K562 (cell line): ENCODE results near the gene TOM1L2. TPM values are rescaled to one million over a fixed set of nuclear protein-coding genes. Genes with fewer than 3 reads are reported as not detected.

Experiments used
- CBFA2T2 ChIP-seq: fragments of 450-650 bp; conservative IDR thresholded peaks from 2 replicates; pipeline ENCODE4 v1.6.1; 2017; ENCODE audit warnings: mild to moderate bottlenecking
- CHD1 ChIP-seq: fragments of 200-600 bp; sonication (generic); IDR thresholded peaks from one replicate; pipeline ENCODE4 v1.6.1; 2012; ENCODE audit warnings: mild to moderate bottlenecking, moderate library complexity, low read length, inconsistent platforms
- ETV5 ChIP-seq: sonication (generic); formaldehyde crosslinking; IDR thresholded peaks from 2 replicates; pipeline ENCODE4 v1.4.0; 2020; ENCODE audit warnings: low read depth, mild to moderate bottlenecking, missing genetic modification reagents
- HDAC3 ChIP-seq: fragments of 450-650 bp; IDR thresholded peaks from 2 replicates; pipeline ENCODE4 v1.6.1; 2018; ENCODE audit warnings: borderline replicate concordance, mild to moderate bottlenecking, moderate library complexity; ENCODE audit not compliant: partially characterized antibody
- KAT7 ChIP-seq: sonication (generic); formaldehyde crosslinking; IDR thresholded peaks from 2 replicates; pipeline ENCODE4 v1.8.0; 2022; ENCODE audit warnings: missing genetic modification reagents, mild to moderate bottlenecking, borderline replicate concordance
- NFIC ChIP-seq: fragments of 450-650 bp; IDR thresholded peaks from 2 replicates; pipeline ENCODE4 v1.6.1; 2017; ENCODE audit warnings: mild to moderate bottlenecking, inconsistent platforms
- RBM14 ChIP-seq: fragments of 200-400 bp; formaldehyde crosslinking; IDR thresholded peaks from 2 replicates; pipeline ENCODE4 v1.6.1; 2018; ENCODE audit warnings: low read depth, mild to moderate bottlenecking, low read length, moderate library complexity, borderline replicate concordance; ENCODE audit not compliant: insufficient read depth
- SAP30 ChIP-seq: fragments of 200-600 bp; sonication (generic); IDR thresholded peaks from 2 replicates; pipeline ENCODE4 v1.6.1; 2012; ENCODE audit warnings: borderline replicate concordance, low read depth, mild to moderate bottlenecking, moderate library complexity, low read length, control low read depth, inconsistent platforms; ENCODE audit not compliant: insufficient read depth, poor library complexity, severe bottlenecking
- SP2 ChIP-seq: IDR thresholded peaks from 2 replicates; pipeline ENCODE4 v1.6.1; 2011; ENCODE audit warnings: mild to moderate bottlenecking, low read depth, low read length, moderate library complexity; ENCODE audit not compliant: poor library complexity, severe bottlenecking; ENCODE audit errors: extremely low read depth
- U2AF1 ChIP-seq: fragments of 200-400 bp; formaldehyde crosslinking; optimal IDR thresholded peaks from 2 replicates; pipeline ENCODE3; 2017; ENCODE audit warnings: mild to moderate bottlenecking, low read depth, low read length, moderate library complexity
- ZBTB1 ChIP-seq: sonication (generic); formaldehyde crosslinking; IDR thresholded peaks from 2 replicates; pipeline ENCODE4 v1.8.1; 2023; ENCODE audit warnings: missing genetic modification reagents, low read depth, mild to moderate bottlenecking, borderline replicate concordance
- ZNF316 ChIP-seq: fragments of 450-650 bp; IDR thresholded peaks from 2 replicates; pipeline ENCODE4 v1.6.1; 2016
- ZNF668 ChIP-seq: fragments of 250-450 bp; sonication (Bioruptor Pico); IDR thresholded peaks from 2 replicates; pipeline ENCODE4 v1.8.0; 2022; ENCODE audit warnings: mild to moderate bottlenecking, inconsistent platforms
- ZNF696 ChIP-seq: fragments of 250-450 bp; sonication (Bioruptor Pico); conservative IDR thresholded peaks from 2 replicates; pipeline ENCODE4 v1.4.0; 2020; ENCODE audit warnings: mild to moderate bottlenecking, moderate library complexity
- ZZZ3 ChIP-seq: fragments of 450-650 bp; IDR thresholded peaks from 2 replicates; pipeline ENCODE4 v1.6.1; 2016; ENCODE audit warnings: antibody characterized with exemption, mild to moderate bottlenecking, moderate library complexity
- polyA plus RNA-seq, 8 experiments: library from polyadenylated mRNA; depleted of rRNA in 4 of 8; stranded (reverse) in 5 of 8; unstranded in 3 of 8; fragments of >200 nt; fragmentation: Nextera tagmentation in 2 of 8; fragmentation: Illumina TruSeq in 1 of 8; extraction: Ambion mirVana in 2 of 8; extraction: Trizol in 1 of 8; gene quantifications; 2 replicates each; pipeline versions ENCODE4 v1.2.1 to v1.2.3, GENCODE V29; 2011 to 2014; ENCODE audit warnings: inconsistent platforms in 1 of 8, missing spikeins in 1 of 8
- total RNA-seq, 7 experiments: library from RNA; depleted of rRNA in 6 of 7; stranded (reverse); fragments of >200 nt in 6 of 7; fragmentation: Illumina TruSeq in 2 of 7; extraction: Trizol in 2 of 7; gene quantifications; 2 replicates each; pipeline versions ENCODE4 v1.2.1 to v1.2.3, GENCODE V29; 2011 to 2021; ENCODE audit warnings: low replicate concordance in 1 of 7
- TF ChIP-seq, protein P1 (sequence below): fragments of 200-400 bp; formaldehyde crosslinking; IDR thresholded peaks from 2 replicates; pipeline ENCODE4 v1.6.1; 2017; ENCODE audit warnings: mild to moderate bottlenecking, low read depth, low read length, moderate library complexity
- TF ChIP-seq, protein P2 (sequence below): sonication (generic); formaldehyde crosslinking; IDR thresholded peaks from 2 replicates; pipeline ENCODE4 v1.4.0; 2020; ENCODE audit warnings: mild to moderate bottlenecking, missing genetic modification reagents
- TF ChIP-seq, protein P3 (sequence below), 2 experiments: IDR thresholded peaks in 1 of 2; conservative IDR thresholded peaks in 1 of 2; 2 replicates each; pipeline ENCODE4 v1.6.1; 2016; ENCODE audit warnings: low read depth in 2 of 2, mild to moderate bottlenecking in 1 of 2, missing compliant biosample characterization in 1 of 2, missing genetic modification characterization in 1 of 2, moderate library complexity in 1 of 2
- TF ChIP-seq, protein P4 (sequence below): fragments of 450-650 bp; IDR thresholded peaks from 2 replicates; pipeline ENCODE4 v1.6.1; 2014; ENCODE audit warnings: low read depth, mild to moderate bottlenecking, moderate library complexity, borderline replicate concordance

TOM1L2 gene
- total and polyA plus RNA-seq, 9 of the 15 experiments (the other 6 are each of a cell fraction or from before 2014, with no cell fraction given): 0.07 to 6.0 (median 2.5) TPM

DNA sequence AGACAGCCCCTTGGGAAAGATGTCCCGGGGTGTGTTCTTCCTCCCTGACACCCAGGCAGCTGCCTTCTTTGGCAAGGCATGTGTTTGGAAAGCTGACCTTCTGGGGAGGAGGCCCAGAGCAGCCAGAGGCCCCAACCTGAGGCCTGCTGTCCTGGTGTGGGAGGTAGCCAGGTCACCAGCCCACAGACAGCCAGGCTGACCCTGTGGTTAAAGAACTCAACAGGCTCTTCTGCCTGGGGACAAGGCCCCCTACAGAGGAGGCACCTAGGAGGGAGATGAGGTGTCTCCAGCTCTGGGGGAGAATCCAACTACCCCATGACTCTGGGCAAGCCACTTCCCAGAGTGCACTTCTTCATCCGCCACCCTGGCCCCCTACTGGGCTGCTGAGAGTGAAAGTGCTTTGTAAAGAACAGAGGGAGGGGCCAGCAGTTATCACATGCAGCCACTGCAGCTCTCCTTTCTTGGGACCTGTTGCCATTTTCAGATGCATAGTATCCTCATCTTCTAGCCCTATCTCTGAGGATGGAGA, 122.3 kb downstream of the TOM1L2 start (continued):
- TF ChIP-seq, protein P1, sequence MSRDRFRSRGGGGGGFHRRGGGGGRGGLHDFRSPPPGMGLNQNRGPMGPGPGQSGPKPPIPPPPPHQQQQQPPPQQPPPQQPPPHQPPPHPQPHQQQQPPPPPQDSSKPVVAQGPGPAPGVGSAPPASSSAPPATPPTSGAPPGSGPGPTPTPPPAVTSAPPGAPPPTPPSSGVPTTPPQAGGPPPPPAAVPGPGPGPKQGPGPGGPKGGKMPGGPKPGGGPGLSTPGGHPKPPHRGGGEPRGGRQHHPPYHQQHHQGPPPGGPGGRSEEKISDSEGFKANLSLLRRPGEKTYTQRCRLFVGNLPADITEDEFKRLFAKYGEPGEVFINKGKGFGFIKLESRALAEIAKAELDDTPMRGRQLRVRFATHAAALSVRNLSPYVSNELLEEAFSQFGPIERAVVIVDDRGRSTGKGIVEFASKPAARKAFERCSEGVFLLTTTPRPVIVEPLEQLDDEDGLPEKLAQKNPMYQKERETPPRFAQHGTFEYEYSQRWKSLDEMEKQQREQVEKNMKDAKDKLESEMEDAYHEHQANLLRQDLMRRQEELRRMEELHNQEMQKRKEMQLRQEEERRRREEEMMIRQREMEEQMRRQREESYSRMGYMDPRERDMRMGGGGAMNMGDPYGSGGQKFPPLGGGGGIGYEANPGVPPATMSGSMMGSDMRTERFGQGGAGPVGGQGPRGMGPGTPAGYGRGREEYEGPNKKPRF: no peak
- TF ChIP-seq, protein P2, sequence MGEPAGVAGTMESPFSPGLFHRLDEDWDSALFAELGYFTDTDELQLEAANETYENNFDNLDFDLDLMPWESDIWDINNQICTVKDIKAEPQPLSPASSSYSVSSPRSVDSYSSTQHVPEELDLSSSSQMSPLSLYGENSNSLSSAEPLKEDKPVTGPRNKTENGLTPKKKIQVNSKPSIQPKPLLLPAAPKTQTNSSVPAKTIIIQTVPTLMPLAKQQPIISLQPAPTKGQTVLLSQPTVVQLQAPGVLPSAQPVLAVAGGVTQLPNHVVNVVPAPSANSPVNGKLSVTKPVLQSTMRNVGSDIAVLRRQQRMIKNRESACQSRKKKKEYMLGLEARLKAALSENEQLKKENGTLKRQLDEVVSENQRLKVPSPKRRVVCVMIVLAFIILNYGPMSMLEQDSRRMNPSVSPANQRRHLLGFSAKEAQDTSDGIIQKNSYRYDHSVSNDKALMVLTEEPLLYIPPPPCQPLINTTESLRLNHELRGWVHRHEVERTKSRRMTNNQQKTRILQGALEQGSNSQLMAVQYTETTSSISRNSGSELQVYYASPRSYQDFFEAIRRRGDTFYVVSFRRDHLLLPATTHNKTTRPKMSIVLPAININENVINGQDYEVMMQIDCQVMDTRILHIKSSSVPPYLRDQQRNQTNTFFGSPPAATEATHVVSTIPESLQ (CRISPR knock-in tag): no peak
- TF ChIP-seq HDAC3 (no peak), U2AF1 (no peak), RBM14 (no peak), SP2 (no peak), ZBTB1 (CRISPR knock-in tag) (no peak), ZNF316 (no peak), ETV5 (CRISPR knock-in tag) (0 out of 2 replicates have a peak, but pooled peaks have one; percentile 33), ZNF696 (no peak), CBFA2T2 (peak; percentile 25; the same call in 1 of the 2 replicates), ZZZ3 (no peak), CHD1 (no peak), ZNF668 (CRISPR knock-in tag) (peak; percentile 58; the same call in 1 of the 2 replicates), NFIC (no peak), KAT7 (no peak), SAP30 (no peak)
- TF ChIP-seq, protein P3, sequence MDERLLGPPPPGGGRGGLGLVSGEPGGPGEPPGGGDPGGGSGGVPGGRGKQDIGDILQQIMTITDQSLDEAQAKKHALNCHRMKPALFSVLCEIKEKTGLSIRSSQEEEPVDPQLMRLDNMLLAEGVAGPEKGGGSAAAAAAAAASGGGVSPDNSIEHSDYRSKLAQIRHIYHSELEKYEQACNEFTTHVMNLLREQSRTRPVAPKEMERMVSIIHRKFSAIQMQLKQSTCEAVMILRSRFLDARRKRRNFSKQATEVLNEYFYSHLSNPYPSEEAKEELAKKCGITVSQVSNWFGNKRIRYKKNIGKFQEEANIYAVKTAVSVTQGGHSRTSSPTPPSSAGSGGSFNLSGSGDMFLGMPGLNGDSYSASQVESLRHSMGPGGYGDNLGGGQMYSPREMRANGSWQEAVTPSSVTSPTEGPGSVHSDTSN (CRISPR knock-in tag; IDR thresholded peaks at IDR 0.05; ENCODE audit: low read depth): no peak
- TF ChIP-seq, protein P3 (tag; conservative IDR thresholded peaks at IDR 0.05; ENCODE audit: low read depth): 0 out of 2 replicates have a peak, but pooled peaks have one; percentile 24
- TF ChIP-seq, protein P4, sequence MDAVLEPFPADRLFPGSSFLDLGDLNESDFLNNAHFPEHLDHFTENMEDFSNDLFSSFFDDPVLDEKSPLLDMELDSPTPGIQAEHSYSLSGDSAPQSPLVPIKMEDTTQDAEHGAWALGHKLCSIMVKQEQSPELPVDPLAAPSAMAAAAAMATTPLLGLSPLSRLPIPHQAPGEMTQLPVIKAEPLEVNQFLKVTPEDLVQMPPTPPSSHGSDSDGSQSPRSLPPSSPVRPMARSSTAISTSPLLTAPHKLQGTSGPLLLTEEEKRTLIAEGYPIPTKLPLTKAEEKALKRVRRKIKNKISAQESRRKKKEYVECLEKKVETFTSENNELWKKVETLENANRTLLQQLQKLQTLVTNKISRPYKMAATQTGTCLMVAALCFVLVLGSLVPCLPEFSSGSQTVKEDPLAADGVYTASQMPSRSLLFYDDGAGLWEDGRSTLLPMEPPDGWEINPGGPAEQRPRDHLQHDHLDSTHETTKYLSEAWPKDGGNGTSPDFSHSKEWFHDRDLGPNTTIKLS: no peak
